HUES64 (cell line): ENCODE measurements around the gene TXNRD1.

Experiments used
- H3K27ac ChIP-seq: 2 replicates; pipeline ENCODE4 v1.7.0; 2013; ENCODE audit warnings: low read depth, low read length, inconsistent platforms
- H3K27me3 ChIP-seq: 2 replicates; pipeline ENCODE4 v1.6.1; 2013; ENCODE audit warnings: mild to moderate bottlenecking, low read length; ENCODE audit not compliant: insufficient read depth
- H3K36me3 ChIP-seq: 2 replicates; pipeline ENCODE4 v1.6.1; 2013; ENCODE audit warnings: mild to moderate bottlenecking, low read length; ENCODE audit not compliant: insufficient read depth
- H3K4me1 ChIP-seq: 2 replicates; pipeline ENCODE4 v1.6.1; 2013; ENCODE audit warnings: mild to moderate bottlenecking, low read length, moderate library complexity; ENCODE audit not compliant: insufficient read depth
- H3K4me3 ChIP-seq: 2 replicates; pipeline ENCODE4 v1.5.1; 2013; ENCODE audit warnings: mild to moderate bottlenecking, low read length, moderate library complexity
- H3K9ac ChIP-seq: 2 replicates; pipeline ENCODE4 v1.6.1; 2013; ENCODE audit warnings: mild to moderate bottlenecking, low read depth, low read length
- H3K9me3 ChIP-seq: 2 replicates; pipeline ENCODE4 v1.6.1; 2013; ENCODE audit warnings: low read depth, low read length; ENCODE audit not compliant: insufficient read depth
- WGBS: fragments of 150-250, 120-280 bp; methylation state at CpG from one replicate; pipeline ENCODE4 v1.1.7; 2013; ENCODE audit warnings: missing lambda C conversion rate; 5-methylcytosine and 5-hydroxymethylcytosine counted together

TXNRD1 gene

DNA sequence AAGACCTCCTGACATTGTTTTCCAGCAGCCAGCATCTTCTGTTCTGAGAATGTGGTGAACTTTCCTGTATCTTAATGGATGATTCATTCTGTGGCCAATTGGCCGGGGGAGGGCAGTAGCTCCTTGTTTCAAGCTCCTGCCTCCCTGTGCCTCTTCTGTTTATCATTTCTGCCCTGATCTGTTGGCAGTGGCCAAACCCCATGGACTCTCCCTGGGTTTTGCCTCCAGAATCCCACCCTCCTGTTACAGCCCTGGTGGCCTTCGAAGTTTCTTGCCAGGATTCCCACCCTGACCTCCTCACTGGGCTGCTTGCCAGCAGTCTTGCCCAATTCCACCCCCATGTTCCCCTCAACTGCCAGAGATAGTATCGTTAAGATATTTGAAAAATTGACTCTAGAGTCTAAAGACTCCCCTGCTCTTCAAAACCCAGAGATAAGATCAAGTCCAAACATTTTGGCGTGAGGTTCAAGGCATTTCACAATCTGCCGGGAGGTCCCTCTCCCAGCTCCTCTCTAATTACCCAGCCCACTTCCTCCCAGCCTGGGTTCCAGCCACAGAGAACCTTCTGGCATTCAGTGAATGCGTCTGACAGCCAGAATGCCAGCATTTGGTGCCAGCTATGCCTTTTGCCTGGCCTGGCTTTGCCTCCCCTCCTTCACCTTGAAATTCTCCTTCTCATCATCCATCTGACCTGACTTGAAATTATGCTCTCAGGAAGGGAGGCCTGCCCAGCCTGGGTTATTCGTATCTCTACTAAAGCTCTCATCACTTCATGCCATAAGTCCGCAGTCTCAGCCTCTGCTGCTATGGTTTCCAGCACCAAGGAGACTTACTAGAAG, 37.7 kb upstream of the TXNRD1 start:
- no peak overlapping the region for H3K4me3 ChIP-seq

DNA sequence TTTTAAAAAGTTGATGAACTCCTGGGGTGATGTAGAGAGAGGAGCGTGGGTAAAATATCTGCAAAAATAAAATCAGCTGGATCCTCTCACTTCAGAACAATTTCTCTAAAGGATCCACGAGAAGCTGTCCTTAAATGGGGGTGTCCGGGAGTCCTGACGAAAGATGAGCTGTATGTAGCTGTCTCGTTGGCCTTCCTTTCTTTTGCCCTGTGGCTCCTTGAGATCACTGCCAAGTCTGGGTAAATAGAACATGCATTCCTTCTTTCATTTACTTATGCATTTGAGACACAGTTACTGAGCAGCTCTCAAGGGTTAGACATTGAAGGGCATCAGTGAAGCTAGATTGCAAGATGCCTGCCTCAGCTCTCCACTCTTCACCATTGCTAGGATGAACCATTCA, 35.2 kb upstream of the TXNRD1 start:
- 91% methylated on average over 5 of the region's 5 CpGs for WGBS
- no peaks in the 10 kb centered on the region for H3K36me3 ChIP-seq
- H3K4me1 ChIP-seq = no peaks in the 10 kb centered on the region
- H3K9ac ChIP-seq = no peak overlapping the region
- H3K4me3 ChIP-seq = no peak overlapping the region
- peaks cover 22% of the 10 kb centered on the region for H3K9me3 ChIP-seq
- no peak overlapping the region for H3K27ac ChIP-seq
- H3K27me3 ChIP-seq = no peaks in the 10 kb centered on the region

More for the DNA sequence above, 37.7 kb upstream of the TXNRD1 start:
- Histone ChIP-seq H3K27me3 (no peaks in the 10 kb centered on the region), H3K4me1 (no peaks in the 10 kb centered on the region), H3K36me3 (no peaks in the 10 kb centered on the region), H3K9me3 (0 out of 2 replicates have a peak, but pooled peaks cover under 1% of the 10 kb centered on the region), H3K27ac (no peak overlapping the region), H3K9ac (no peak overlapping the region)
- 90% methylated on average over 7 of the region's 8 CpGs for WGBS

DNA sequence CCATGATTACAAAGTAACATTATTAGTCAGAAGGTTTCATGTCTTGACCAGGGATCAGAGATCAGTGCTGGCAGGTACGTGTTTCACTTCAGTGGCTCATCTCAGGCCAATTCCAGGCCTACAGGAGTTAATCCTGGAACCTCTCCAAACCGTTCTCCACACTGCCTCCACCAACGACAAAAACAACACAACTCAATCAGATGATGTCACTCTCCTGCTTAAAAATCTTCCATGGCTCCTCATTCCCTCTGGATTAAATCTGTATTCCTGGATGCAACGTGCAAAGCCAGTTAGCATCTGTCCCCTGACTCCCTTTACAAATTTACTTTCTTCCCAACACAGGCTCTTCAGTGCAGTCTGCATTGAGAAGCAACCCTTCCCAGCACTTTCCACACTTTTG, 34.3 kb upstream of the TXNRD1 start:
- H3K4me3 ChIP-seq = no peak overlapping the region
- H3K9me3 ChIP-seq = peaks cover 22% of the 10 kb centered on the region
- H3K9ac ChIP-seq = no peak overlapping the region
- 82% methylated on average over 4 of the region's 4 CpGs for WGBS
- H3K4me1 ChIP-seq = no peaks in the 10 kb centered on the region
- no peak overlapping the region for H3K27ac ChIP-seq
- no peaks in the 10 kb centered on the region for H3K36me3 ChIP-seq
- H3K27me3 ChIP-seq = no peaks in the 10 kb centered on the region

DNA sequence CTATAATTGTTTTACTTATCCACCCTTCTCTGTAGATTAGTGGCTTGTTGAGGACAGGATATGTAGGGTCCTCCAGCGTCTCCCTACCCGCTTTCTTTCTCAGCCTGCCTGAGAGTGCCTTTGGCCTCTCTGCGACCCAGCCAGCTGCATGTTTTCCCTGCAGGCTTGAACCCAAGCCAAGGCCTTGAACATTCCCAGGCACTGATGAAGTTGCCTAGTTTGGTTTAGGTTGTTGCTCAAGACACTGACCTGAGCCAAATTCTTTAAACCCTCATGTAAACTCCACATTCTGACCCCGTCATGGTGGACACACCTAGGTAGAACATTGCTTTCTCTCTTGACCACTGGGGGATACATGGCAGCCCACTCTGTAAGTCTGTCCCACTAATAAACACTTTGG, 33.4 kb upstream of the TXNRD1 start:
- Histone ChIP-seq H3K27ac (no peak overlapping the region), H3K27me3 (no peaks in the 10 kb centered on the region), H3K4me3 (no peak overlapping the region), H3K9me3 (peaks cover 22% of the 10 kb centered on the region), H3K4me1 (no peaks in the 10 kb centered on the region), H3K9ac (no peak overlapping the region), H3K36me3 (no peaks in the 10 kb centered on the region)
- 94% methylated on average over 4 of the region's 4 CpGs for WGBS

DNA sequence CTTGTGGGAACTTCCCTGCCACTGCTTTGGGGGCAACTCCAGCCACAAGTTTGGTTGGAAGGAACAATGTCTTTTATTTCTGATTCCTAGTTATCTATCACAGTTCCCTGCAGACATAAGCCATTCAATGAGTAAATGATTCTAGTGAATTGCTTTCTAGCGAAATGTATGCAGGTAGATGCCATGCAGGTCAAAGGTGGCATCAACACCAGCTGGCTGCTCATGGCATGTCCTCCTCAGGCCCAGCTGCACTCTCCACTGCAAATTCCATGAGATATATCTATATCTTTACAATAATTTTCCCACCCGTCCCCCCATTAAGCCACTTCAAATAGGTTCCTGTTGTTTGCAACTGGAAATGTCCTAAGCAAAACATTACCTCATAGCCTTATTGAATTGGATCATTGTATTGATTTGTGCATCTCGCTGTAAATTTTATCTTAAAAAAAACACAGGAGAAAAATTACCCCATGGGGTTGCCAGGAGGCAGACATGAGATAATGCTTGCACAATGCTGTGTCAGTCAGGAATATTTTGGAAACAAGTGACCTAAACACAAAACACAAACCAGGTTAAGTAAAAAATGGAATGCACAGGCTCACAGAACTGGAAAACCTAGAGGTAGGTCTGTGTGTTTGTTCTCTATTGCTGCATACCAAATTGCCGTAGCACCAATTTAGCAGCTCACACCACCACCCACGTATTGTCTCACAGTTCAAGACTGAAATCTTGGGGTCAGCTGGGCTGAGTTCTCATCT, 32.8 kb upstream of the TXNRD1 start:
- Histone ChIP-seq H3K9ac (no peak overlapping the region), H3K27me3 (no peaks in the 10 kb centered on the region), H3K27ac (no peak overlapping the region), H3K4me1 (no peaks in the 10 kb centered on the region), H3K36me3 (no peaks in the 10 kb centered on the region), H3K9me3 (peaks cover 22% of the 10 kb centered on the region), H3K4me3 (no peak overlapping the region)
- 76% methylated on average over 4 of the region's 5 CpGs for WGBS

DNA sequence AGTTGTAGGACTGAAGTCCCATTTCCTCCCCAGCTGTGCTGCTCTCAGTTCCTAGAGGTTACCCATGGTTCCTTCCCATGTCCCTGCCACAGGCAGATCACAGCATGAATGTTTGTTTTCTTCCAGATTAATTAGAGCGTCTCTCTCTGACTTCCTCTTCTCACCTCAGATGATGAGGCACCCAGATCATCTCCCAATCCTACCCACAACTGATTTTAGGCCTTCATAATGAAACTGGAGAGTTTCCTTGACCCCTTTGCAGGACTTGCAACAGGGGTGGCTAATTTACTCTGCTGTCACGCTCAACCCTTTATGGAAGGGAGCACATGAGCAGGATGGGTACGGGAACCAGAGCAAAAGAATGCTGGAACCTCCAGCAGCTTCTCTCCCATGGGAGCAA, 32.1 kb upstream of the TXNRD1 start:
- H3K27me3 ChIP-seq = no peaks in the 10 kb centered on the region
- no peaks in the 10 kb centered on the region for H3K4me1 ChIP-seq
- 85% methylated on average over 3 of the region's 3 CpGs for WGBS
- H3K9ac ChIP-seq = no peak overlapping the region
- no peak overlapping the region for H3K4me3 ChIP-seq
- no peak overlapping the region for H3K27ac ChIP-seq
- no peaks in the 10 kb centered on the region for H3K36me3 ChIP-seq
- H3K9me3 ChIP-seq = peaks cover 22% of the 10 kb centered on the region

DNA sequence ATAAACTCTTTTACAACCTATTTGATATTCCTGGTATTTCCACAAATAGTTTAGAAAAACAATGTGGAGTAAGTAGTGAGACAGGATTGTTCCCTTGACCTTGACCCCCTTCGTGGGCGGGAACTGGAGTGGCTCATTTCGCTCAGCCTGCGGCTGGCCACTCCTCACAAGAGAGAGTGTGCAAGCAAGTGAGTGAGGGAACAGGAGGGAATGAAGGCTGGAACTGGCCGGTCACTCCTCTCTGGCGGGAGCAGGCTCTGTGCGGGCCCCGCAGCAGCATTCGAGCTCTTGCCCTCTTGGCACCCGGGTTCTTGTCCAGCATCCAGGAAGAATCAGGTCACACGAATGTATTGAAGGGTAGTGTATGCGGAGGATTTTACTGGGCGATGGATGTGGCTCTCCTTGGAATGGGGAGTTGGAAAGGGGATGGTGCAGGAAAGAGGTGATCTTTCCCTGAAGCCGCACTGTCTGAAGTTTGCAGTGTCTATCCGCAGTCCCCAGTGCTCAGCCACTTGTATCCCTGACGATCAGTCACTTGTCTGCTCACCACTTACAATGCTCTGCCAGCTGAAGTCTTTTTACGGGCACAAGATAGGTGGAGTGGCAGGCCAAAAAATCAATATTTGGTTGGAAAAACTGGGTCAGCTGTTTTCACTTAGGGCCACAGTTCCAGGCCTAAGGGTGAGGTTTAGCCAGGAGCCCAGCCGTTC, 28.0 kb upstream of the TXNRD1 start:
- Histone ChIP-seq H3K4me1 (no peaks in the 10 kb centered on the region), H3K9me3 (peaks cover 22% of the 10 kb centered on the region), H3K27ac (no peak overlapping the region), H3K27me3 (no peaks in the 10 kb centered on the region), H3K9ac (no peak overlapping the region), H3K36me3 (no peaks in the 10 kb centered on the region), H3K4me3 (no peak overlapping the region)
- WGBS = 94% methylated on average over 18 of the region's 18 CpGs

DNA sequence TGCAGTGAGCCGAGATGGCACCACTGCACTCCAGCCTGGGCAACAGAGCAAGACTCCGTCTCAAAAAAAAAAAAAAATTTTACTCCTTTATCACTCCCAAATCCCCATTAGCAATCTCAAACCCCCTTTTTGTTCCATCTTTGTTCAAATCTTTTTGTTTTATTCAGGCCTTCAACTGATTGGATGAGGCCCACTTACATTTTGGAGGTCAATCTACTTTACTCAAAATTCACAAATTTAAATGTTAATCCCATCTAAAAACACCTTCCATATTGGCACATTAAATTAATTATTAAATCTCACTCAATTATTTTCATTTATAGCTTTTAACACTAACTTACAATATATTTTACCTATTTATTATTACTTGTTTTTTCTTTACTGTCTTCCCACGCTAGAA, 27.0 kb upstream of the TXNRD1 start:
- Histone ChIP-seq H3K4me3 (no peak overlapping the region), H3K9ac (no peak overlapping the region), H3K36me3 (no peaks in the 10 kb centered on the region), H3K27me3 (no peaks in the 10 kb centered on the region), H3K9me3 (peaks cover 16% of the 10 kb centered on the region), H3K27ac (no peak overlapping the region), H3K4me1 (no peaks in the 10 kb centered on the region)
- 94% methylated on average over 2 of the region's 3 CpGs for WGBS

DNA sequence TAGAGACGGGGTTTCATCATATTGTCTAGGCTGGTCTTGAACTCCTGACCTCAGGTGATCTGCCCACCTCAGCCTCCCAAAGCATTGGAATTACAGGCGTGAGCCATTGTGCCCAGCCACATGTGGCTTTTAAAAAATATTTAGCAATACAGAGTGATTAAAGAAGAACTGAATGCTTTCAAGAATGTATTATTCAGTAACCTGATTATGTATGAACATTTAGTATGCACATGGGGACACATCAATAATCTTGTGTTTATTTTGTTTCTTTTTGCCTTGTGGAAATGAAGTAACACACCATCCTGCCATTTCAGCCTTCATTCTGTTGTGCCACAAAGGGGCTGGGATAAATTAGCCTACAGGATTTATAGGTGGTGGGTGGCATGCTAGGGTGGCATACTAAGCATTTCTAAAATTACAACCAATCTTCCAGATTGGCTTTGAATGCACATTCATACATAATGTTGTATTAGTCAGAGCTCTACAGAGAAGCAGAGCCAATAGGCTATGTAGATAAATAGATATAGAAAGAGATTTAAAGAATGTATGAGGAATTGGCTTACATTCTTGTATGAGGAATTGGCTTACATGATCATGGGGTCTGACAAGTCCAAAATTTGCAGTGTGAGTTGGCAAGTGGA, 25.5 kb upstream of the TXNRD1 start:
- no peaks in the 10 kb centered on the region for H3K27me3 ChIP-seq
- H3K36me3 ChIP-seq = no peaks in the 10 kb centered on the region
- H3K9ac ChIP-seq = no peak overlapping the region
- 0 out of 2 replicates have a peak, but pooled peaks cover 2% of the 10 kb centered on the region for H3K9me3 ChIP-seq
- no peaks in the 10 kb centered on the region for H3K4me1 ChIP-seq
- 89% methylated on average over 2 of the region's 2 CpGs for WGBS
- no peak overlapping the region for H3K4me3 ChIP-seq
- no peak overlapping the region for H3K27ac ChIP-seq

DNA sequence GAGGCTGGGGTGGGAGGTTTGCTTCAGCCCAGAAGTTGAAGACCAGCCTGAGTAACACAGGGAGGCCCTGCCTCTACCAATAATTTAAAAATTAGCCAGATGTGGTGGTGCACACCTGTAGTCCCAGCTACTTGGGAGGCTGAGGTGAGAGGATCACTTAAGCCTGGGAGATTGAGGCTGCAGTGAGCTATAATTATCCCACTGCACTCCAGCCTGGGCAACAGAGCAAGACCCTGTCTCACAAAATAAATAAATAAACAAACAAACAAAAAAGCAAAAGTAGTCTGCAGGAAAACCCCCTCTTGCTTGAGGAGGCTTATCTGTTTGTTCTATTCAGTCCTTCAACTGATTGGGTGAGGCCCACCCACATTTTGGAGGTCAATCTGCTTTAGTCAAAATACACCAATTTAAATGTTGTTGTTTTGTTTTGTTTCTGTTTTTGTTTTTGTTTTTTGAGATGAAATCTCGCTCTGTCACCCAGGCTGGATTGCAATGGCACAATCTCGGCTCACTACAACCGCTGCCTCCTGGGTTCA, 24.9 kb upstream of the TXNRD1 start:
- Histone ChIP-seq H3K4me1 (no peaks in the 10 kb centered on the region), H3K27me3 (no peaks in the 10 kb centered on the region), H3K9ac (no peak overlapping the region), H3K36me3 (no peaks in the 10 kb centered on the region), H3K4me3 (no peak overlapping the region), H3K27ac (no peak overlapping the region), H3K9me3 (no peaks in the 10 kb centered on the region)
- WGBS = 94% methylated on average over 3 of the region's 3 CpGs
